ENCODE measurements around the gene ZFAND6. TPM values are rescaled to one million over a fixed set of nuclear protein-coding genes. Genes with fewer than 3 reads are reported as not detected.
"Not testable (repeated sequence)": the region's sequence is repeated elsewhere in the genome, so short reads cannot be mapped to it uniquely, and the experiment has no call there.

ZFAND6 gene
- total RNA-seq, 1 experiment from 2014 or later, result 213 TPM

GRCh38 chr15:80099241-80099640 lies 39.8 kb downstream of the ZFAND6 start:
- Histone ChIP-seq H3K4me3 (ENCODE audit: insufficient read depth, low read depth, low read length) (no peak overlapping the region), H3K36me3 (replicated peaks; ENCODE audit: control insufficient read depth, insufficient read depth, low read length) (no peaks in the 10 kb centered on the region), H3K27me3 (ENCODE audit: control insufficient read depth, insufficient read depth, low read length) (no peaks in the 10 kb centered on the region)
- no peak for DNase-seq

DNA sequence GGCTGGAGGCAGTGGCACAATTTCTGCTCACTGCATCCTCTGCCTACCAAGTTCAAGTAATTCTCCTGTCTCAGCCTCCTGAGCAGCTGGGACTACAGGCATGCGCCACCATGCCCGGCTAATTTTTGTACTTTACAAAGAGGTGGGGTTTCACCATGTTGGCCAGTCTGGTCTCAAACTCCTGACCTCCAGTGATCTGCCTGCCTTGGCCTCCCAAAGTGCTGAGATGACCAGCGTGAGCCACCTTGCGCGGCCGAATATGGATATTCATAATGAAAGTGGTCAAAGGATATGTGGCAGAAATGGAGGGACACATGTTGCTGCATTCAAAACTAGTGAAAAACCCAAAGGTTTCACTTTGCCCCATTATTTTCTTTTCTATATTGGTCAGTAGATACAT lies 40.2 kb downstream of the ZFAND6 start:
- not testable (repeated sequence) for H3K36me3 ChIP-seq (replicated peaks; ENCODE audit: control insufficient read depth, insufficient read depth, low read length); DNase-seq; H3K27me3 ChIP-seq (ENCODE audit: control insufficient read depth, insufficient read depth, low read length); H3K4me3 ChIP-seq (ENCODE audit: insufficient read depth, low read depth, low read length)

- no peak overlapping the region for H3K4me3 ChIP-seq (ENCODE audit: insufficient read depth, low read depth, low read length)
- H3K36me3 ChIP-seq (replicated peaks; ENCODE audit: control insufficient read depth, insufficient read depth, low read length), result no peaks in the 10 kb centered on the region
- H3K27me3 ChIP-seq (ENCODE audit: control insufficient read depth, insufficient read depth, low read length), result no peaks in the 10 kb centered on the region
- DNase-seq, result no peak
Measured at GRCh38 chr15:80100247-80100646, 40.8 kb downstream of the ZFAND6 start.

DNA sequence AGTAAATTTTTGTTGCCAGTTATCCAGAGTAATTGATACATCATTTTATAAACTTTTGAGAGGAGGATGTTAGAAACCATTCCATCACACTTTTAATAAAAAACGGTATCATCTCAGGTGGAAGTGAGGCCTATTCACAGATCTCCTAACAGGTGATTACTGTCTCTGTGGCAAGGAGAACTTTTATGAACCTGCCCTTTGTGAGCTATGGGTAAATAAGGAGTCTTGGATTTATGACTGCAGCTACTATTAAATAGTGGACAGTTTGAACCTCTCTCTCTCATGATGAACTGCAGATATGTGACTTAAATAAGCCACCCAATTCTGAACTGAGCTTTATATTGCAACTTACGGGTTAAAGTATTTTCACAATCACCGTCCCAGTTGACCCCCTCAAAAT lies 45.7 kb downstream of the ZFAND6 start:
- no peak for DNase-seq
- Histone ChIP-seq H3K4me3 (ENCODE audit: insufficient read depth, low read depth, low read length) (no peak overlapping the region), H3K27me3 (ENCODE audit: control insufficient read depth, insufficient read depth, low read length) (no peaks in the 10 kb centered on the region), H3K36me3 (replicated peaks; ENCODE audit: control insufficient read depth, insufficient read depth, low read length) (no peaks in the 10 kb centered on the region)

- Histone ChIP-seq H3K4me3 (ENCODE audit: insufficient read depth, low read depth, low read length) (no peak overlapping the region), H3K36me3 (replicated peaks; ENCODE audit: control insufficient read depth, insufficient read depth, low read length) (no peaks in the 10 kb centered on the region), H3K27me3 (ENCODE audit: control insufficient read depth, insufficient read depth, low read length) (no peaks in the 10 kb centered on the region)
- no peak for DNase-seq
Measured at GRCh38 chr15:80105595-80105994, 46.1 kb downstream of the ZFAND6 start.

GRCh38 chr15:80106051-80106450 lies 46.6 kb downstream of the ZFAND6 start:
- Histone ChIP-seq H3K36me3 (replicated peaks; ENCODE audit: control insufficient read depth, insufficient read depth, low read length) (no peaks in the 10 kb centered on the region), H3K4me3 (ENCODE audit: insufficient read depth, low read depth, low read length) (no peak overlapping the region), H3K27me3 (ENCODE audit: control insufficient read depth, insufficient read depth, low read length) (no peaks in the 10 kb centered on the region)
- no peak for DNase-seq

DNA sequence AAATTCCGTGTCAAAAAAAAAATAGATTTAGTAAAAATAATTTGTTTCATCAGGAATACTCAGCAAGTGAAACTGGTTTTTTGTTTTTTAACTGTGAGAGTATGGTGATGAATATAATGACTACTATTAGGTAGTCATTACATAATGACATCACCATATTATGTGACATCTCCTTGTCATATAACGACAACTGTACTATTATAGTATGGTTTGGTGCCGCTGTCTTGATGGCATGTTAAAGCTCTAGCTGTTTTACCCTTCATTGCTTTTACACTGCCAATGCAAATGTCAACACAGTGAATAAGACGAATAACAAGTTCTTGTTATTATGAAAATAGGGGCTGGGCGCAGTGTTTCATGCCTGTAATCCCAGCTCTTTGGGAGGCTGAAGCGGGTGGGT lies 47.7 kb downstream of the ZFAND6 start:
- Histone ChIP-seq H3K27me3 (ENCODE audit: control insufficient read depth, insufficient read depth, low read length) (no peaks in the 10 kb centered on the region), H3K4me3 (ENCODE audit: insufficient read depth, low read depth, low read length) (no peak overlapping the region), H3K36me3 (replicated peaks; ENCODE audit: control insufficient read depth, insufficient read depth, low read length) (no peaks in the 10 kb centered on the region)
- no peak for DNase-seq

DNA sequence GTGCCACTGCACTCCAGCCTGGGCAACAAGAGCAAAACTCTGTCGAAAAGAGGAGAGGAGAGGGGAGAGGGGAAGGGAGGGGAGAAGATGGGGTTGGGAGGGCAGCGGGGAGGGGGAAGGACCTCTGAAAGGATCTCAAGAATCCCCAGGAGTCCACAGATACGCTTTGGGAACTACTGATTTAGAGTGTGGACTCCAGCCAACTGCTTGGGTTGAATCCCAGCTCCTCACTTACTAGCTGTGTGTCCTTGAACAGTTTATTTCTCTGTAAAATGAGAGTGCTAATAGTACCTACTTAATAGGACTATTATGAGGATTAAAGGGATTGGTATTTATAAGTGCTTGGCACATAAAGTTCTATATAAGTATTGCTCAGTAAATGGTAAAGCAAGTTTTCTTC lies 48.3 kb downstream of the ZFAND6 start:
- Histone ChIP-seq H3K36me3 (replicated peaks; ENCODE audit: control insufficient read depth, insufficient read depth, low read length) (no peaks in the 10 kb centered on the region), H3K4me3 (ENCODE audit: insufficient read depth, low read depth, low read length) (no peak overlapping the region), H3K27me3 (ENCODE audit: control insufficient read depth, insufficient read depth, low read length) (no peaks in the 10 kb centered on the region)
- DNase-seq, result no peak

- no peak for DNase-seq
- no peaks in the 10 kb centered on the region for H3K36me3 ChIP-seq (replicated peaks; ENCODE audit: control insufficient read depth, insufficient read depth, low read length)
- H3K27me3 ChIP-seq (ENCODE audit: control insufficient read depth, insufficient read depth, low read length), result no peaks in the 10 kb centered on the region
- no peak overlapping the region for H3K4me3 ChIP-seq (ENCODE audit: insufficient read depth, low read depth, low read length)
Measured at GRCh38 chr15:80109388-80109787, 49.9 kb downstream of the ZFAND6 start.

- no peaks in the 10 kb centered on the region for H3K27me3 ChIP-seq (ENCODE audit: control insufficient read depth, insufficient read depth, low read length)
- H3K36me3 ChIP-seq (replicated peaks; ENCODE audit: control insufficient read depth, insufficient read depth, low read length), result no peaks in the 10 kb centered on the region
- no peak overlapping the region for H3K4me3 ChIP-seq (ENCODE audit: insufficient read depth, low read depth, low read length)
- DNase-seq, result no peak
Measured at GRCh38 chr15:80110920-80111319, 51.4 kb downstream of the ZFAND6 start.

DNA sequence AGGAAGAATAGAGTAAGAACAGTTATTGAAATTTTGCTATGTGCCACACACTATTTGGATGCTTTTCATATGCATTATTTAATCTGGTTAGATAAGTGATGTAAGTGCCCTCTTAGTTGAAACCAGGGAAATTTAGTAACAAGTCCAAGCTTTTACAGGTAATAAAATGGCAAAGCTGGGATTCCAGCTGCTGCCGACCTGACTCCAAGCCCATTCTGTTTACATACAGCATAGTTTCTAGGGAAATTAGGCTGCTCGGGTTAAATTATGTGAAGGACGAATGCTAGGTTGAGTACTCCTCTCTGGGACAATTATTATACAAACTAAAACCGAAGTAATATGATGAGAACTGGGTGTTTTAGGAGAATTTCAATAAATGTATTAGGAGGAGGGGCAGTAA lies 54.6 kb downstream of the ZFAND6 start:
- DNase-seq, result no peak
- H3K27me3 ChIP-seq (ENCODE audit: control insufficient read depth, insufficient read depth, low read length), result no peaks in the 10 kb centered on the region
- no peak overlapping the region for H3K4me3 ChIP-seq (ENCODE audit: insufficient read depth, low read depth, low read length)
- no peaks in the 10 kb centered on the region for H3K36me3 ChIP-seq (replicated peaks; ENCODE audit: control insufficient read depth, insufficient read depth, low read length)

GRCh38 chr15:80115021-80115420 lies 55.5 kb downstream of the ZFAND6 start:
- Histone ChIP-seq H3K27me3 (ENCODE audit: control insufficient read depth, insufficient read depth, low read length) (no peaks in the 10 kb centered on the region), H3K36me3 (replicated peaks; ENCODE audit: control insufficient read depth, insufficient read depth, low read length) (no peaks in the 10 kb centered on the region), H3K4me3 (ENCODE audit: insufficient read depth, low read depth, low read length) (no peak overlapping the region)
- no peak for DNase-seq

GRCh38 chr15:80118956-80119355 lies 59.5 kb downstream of the ZFAND6 start:
- no peaks in the 10 kb centered on the region for H3K27me3 ChIP-seq (ENCODE audit: control insufficient read depth, insufficient read depth, low read length)
- peaks cover 2% of the 10 kb centered on the region for H3K36me3 ChIP-seq (replicated peaks; ENCODE audit: control insufficient read depth, insufficient read depth, low read length)
- no peak for DNase-seq
- no peak overlapping the region for H3K4me3 ChIP-seq (ENCODE audit: insufficient read depth, low read depth, low read length)

DNA sequence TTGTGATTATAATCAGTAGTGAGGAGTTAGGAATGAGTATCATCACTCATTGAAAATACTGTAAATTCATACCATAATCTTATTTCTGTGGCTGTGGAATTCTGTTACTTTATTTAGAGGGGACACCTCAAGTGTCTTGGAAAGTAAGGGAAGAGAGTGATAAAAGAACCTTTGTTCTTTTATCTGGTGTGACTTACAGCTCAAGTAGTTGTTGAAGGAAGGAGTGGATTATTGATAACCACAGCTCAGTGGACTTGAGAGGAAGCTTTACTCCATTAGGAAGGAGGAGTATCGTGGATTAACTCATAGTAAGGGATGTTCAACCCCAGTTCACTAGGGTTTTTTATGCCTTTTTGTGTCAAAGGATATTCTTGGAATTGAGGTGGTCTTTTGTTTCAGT lies 61.2 kb downstream of the ZFAND6 start:
- DNase-seq, result no peak
- Histone ChIP-seq H3K4me3 (ENCODE audit: insufficient read depth, low read depth, low read length) (no peak overlapping the region), H3K36me3 (replicated peaks; ENCODE audit: control insufficient read depth, insufficient read depth, low read length) (peaks cover 3% of the 10 kb centered on the region), H3K27me3 (ENCODE audit: control insufficient read depth, insufficient read depth, low read length) (no peaks in the 10 kb centered on the region)

DNA sequence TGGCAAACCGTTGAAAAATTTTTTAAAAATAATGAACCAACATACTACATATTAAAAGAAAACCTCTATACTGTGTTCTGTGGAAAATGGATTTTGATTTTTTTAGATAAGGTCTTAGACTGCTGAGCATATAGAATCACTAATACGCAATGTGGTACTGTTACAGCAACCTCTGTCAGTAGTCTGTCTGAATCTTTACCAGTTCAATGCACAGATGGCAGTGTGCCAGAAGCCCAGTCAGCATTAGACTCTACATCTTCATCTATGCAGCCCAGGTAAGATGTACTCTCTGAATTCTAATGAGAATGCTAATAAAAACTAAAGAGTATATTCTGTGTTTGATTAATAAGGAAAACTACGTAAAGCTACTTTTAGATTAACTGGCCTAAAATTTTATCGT lies 62.1 kb downstream of the ZFAND6 start:
- no peak for DNase-seq
- Histone ChIP-seq H3K4me3 (ENCODE audit: insufficient read depth, low read depth, low read length) (no peak overlapping the region), H3K36me3 (replicated peaks; ENCODE audit: control insufficient read depth, insufficient read depth, low read length) (peaks cover 3% of the 10 kb centered on the region), H3K27me3 (ENCODE audit: control insufficient read depth, insufficient read depth, low read length) (no peaks in the 10 kb centered on the region)

- Histone ChIP-seq H3K36me3 (replicated peaks; ENCODE audit: control insufficient read depth, insufficient read depth, low read length) (peaks cover 3% of the 10 kb centered on the region), H3K27me3 (ENCODE audit: control insufficient read depth, insufficient read depth, low read length) (no peaks in the 10 kb centered on the region), H3K4me3 (ENCODE audit: insufficient read depth, low read depth, low read length) (no peak overlapping the region)
- no peak for DNase-seq
Measured at GRCh38 chr15:80123034-80123433, 63.6 kb downstream of the ZFAND6 start.

All from H7 (cell line).